GM21576 (cell line): ENCODE measurements around the gene FLNC.

Source experiments
- ATAC-seq: cut with Tn5 transposase; IDR thresholded peaks from one replicate; pipeline ENCODE4 v1.9.1; 2021; ENCODE audit warnings: mild to moderate bottlenecking, moderate library complexity; ENCODE audit not compliant: unreplicated experiment

The FLNC gene

DNA sequence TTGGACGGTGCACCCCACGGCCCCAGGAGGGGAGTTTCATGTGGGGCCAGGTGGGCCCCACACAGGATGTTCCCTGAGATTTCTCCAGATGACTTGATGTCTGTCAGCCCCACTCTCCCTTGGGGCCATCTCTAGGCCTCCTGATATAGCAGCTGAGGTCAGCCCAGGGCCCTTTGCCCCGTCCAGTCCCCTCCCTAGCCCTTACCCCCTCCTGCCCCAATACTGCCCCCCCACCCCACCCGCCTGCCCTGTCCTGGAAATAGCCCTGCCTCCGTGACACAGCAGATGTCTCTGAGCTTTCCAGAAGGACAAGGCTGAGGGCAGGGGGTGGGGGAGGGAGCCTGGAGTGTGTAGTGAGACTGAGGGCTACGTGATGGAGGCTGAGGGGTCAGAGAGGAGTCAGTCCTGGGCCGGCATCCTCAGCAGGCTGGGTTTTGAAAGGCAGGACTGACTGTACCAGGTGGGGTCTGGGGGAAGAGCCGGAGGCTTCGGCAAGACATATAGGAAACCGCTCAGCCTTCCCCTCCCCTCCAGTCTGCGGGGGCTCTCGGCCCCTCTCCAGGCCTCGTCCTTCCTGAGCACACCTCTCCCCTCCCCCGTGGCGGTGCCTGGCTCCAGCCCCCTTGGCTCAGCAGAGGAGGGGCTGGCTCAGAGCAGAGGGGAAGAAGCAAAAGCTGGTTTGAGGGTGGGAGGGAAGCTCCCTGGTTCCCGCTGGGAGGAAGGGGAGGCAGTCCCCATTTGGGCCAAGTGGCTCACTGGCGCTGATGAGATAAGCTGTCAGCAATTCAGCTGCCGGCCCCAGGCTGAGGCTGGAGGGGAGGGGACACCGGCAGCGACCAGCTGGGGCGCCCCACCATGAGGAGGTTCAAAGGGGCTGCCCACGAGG is 2.0 kb downstream of the FLNC start:
- ATAC-seq, result no peak

DNA sequence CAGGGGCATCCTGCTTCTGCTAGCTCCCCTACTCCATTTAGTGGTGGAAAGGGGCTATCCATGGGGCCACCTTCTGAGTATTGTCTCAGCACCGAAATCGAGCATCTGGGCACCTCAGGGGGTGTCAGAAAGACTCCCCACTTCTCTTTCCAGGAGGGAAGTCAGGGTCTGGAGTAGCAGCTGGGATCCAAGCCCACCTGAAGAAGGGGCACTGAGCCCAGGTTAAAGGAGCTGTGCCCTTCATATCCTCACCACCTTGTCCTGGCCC is 2.6 kb downstream of the FLNC start:
- ATAC-seq, result no peak

DNA sequence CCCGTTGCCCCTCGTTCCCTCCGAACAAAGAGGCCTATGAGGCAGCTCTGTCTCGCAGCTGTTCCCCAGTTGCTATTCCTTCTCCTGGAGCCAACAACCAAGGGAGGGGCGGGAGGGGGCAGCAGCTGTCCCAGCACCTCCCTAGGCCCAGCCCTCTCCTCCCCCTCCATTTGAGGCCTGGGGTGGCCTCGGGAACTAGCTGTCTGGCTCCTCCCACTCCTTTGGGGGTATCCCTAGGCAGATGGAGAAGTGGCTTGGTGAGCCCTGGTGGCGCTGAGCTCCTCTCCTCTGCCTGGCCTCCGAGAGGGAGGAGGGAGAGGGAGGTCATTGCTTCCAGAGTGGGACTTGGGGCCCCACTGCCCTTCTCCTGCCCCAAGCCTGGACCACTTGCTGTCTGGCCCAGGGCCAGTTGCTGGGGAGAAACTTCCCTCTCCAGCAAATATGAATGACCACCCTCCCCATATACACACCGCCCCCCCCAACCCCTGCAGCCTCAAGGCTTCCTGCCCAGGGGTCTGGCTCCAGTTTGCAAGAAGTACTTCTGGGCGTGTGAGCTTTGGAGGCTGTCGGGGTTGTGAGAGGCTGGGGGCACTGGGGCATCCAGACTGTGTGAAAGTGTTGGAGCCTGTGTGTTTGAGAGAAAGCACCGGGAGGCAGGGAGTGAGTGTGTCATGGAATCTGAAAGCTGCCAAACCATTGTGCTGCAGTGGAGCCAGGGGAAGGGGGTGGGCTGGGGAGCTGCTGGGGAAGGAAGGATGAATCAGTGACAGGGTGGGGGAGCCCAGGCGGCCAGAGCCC is 3.1 kb downstream of the FLNC start:
- no peak for ATAC-seq

DNA sequence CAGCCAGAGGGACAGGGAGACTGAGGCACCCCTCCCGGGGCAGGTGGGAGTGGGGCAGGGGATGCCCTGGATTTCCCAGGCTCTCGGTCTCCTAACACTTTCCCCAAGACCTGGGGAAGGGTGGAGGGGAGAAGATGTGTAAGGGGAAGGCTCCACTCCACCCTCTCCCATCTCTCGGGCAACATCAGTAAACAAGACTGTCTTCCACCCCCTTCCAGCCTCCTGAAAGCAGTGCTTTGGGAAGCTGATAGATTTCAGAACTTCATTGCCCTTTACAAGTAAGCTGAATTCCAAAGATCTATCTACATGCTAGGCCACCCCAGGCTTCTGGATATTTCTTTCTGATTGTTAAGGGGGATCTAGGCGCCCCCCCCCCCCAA is 3.7 kb downstream of the FLNC start:
- no peak for ATAC-seq

DNA sequence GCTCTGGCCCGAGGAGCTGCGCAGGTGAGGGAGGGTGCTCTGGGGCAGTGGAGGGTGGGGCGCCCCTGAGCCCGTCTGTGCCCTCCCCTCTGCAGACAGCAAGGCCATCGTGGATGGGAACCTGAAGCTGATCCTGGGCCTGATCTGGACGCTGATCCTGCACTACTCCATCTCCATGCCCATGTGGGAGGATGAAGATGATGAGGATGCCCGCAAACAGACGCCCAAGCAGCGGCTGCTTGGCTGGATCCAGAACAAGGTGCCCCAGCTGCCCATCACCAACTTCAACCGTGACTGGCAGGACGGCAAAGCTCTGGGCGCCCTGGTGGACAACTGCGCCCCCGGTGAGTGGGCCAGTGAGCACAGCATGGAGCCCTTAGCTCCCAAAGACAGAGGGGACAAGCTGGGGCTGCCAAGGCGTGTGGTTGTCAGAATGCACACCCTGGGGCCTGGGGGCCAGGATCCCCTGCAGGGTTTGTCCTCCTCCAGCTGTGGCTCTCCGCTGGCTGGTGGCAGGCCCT is 5.1 kb downstream of the FLNC start:
- ATAC-seq, result no peak

DNA sequence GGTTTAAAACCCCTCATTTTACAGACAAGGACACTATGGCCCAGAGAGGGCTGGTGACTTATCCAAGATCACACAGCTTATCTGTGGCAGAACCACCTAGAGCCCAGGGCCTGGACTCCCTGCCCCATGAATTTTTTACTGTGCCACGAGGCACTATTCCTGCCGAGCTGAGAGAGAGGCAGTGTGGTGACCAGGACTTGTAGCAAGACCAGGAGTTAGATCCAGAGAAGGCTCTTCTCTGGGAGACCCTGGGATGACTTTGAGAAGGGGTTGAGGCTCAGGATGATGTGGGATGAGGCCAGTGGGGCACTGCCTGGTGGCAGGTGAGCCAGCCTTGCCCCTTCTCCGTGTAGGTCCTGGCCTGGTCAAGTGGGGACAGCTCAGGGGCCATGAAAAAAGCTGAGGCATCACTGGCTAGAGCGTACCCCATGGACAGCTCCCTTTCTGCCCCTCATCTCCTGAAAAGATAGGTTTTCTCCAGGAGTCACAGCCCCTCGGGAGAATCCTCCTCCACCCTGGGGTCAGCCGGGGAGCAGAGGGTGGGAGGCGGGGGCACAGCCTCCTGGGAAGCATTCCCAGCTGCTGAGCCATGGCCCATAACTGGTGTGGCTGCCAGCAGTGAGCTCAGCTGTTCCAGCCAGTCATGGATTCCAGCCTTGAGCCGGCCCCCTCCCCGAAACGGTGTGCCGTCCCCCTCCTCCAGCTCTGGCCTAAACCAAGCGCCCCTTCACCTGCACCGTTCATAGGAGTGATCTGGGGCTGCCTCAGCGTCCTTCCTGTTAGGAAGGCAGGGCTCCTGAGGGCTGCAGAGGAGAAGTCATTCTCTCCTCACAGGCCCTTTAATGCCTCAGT is 5.8 kb downstream of the FLNC start:
- no peak for ATAC-seq

DNA sequence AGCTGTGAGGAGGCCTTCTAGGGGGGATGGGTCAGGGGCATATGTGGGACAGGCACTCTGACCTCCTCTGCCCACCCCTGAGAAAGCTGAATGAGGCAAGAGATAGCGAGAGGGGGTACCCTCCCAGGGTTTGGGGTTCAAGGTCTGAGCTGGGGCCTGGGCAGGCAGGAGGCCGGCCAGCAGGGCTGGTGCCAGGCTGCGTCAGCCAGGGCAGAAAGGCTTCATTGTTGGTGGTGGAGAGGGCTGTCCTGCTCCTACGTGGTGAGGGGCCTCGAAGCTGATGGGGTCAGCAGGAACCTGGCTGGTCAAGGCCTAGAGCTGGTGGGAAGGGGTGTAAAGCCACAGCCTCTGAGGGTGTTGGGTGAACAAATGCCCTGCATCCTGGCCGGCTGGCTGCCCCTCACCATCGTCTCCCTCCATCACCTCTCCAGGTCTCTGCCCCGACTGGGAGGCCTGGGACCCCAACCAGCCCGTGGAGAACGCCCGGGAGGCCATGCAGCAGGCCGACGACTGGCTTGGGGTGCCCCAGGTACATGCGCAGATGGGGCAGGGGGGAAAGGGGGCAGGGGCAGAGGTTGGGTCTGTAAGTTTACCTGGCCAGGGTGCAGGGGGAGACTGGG is 6.6 kb downstream of the FLNC start:
- no peak for ATAC-seq

DNA sequence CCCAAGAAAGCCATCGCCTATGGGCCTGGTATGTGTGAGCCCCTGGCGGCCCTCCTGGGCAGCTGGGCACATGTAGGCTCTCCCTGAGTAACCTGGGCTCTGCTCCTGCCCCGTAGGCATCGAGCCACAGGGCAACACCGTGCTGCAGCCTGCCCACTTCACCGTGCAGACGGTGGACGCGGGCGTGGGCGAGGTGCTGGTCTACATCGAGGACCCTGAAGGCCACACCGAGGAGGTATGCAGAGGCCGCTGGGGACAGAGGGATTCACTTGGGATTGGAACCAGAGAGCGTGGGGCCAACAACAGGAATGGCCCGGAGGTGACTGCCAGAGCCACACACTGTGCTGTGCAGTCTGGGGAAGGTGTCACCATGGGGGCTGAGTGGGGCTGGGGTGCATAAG is 7.3 kb downstream of the FLNC start:
- ATAC-seq, result no peak

DNA sequence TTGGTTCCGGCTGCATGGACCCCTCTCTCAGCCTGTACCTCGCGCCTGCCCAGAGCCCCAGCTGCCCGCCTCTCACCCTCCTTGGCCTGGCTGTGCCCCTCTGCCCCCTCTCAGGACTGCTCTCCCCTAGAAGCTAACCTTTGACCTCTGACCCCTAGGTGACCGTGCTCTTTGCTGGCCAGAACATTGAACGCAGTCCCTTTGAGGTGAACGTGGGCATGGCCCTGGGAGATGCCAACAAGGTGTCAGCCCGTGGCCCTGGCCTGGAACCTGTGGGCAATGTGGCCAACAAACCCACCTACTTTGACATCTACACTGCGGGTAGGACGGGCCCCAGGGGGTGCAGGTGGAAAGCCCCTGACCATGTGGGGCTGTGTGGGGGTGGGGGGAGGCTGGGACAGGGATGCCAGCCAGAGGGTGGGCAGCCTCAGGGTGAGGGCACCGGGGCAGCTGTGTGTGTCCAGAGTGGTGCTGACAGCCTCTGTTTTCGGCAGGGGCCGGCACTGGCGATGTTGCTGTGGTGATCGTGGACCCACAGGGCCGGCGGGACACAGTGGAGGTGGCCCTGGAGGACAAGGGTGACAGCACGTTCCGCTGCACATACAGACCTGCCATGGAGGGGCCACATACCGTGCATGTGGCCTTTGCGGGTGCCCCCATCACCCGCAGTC is 8.0 kb downstream of the FLNC start:
- no peak for ATAC-seq

DNA sequence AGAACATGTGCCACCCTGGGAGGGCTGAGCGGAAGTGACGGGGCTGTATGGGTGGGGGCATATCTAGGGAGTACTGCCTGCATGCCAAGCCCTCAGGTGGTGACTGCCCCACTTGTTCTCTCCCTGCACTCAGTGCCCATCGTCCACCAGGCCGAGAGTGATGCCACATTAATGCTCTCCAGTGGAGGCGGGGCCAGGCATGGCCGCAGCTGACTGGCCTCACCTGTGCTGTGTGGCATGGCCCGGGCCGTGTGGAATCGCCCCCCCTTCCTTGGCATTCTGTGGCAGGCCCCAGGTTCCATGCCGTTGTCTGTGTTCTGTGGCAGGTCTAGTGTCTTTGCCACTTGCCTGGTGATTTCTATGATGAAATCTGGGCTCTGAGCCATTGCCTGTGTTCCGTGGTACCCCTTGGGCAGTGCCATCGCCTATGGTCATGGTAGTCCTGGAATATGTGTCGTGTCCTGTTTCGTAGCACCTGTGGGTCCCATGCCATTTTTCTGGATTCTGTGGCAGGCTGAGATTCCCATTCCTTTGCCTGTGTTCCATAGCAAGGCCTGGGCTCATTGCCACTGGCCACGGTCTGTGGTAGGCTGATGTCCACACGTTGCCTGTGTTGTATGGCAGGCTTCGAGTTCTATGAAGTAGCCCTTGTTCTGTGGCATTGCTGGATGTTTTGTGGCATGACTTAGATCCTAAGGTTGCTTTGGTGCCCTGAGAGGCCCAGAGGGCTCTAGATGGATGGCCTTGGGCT is 8.9 kb downstream of the FLNC start:
- ATAC-seq, result no peak

DNA sequence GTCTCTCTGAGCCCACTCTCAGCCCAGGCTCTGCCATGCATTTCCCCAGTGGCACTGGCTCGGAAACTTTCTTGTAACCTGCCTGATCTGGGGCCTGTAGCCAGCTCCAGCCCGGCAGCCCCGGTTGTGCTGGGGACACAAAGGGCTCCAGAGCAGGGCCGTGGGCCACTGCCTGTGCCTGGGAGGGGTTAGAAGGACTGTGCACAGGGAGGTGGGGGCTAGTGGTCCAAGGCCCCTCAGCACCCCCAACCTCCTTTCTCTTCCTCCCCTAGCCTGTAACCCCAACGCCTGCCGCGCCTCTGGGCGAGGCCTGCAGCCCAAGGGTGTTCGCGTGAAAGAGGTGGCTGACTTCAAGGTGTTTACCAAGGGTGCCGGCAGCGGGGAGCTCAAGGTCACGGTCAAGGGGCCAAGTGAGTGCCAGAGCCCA is 9.6 kb downstream of the FLNC start:
- no peak for ATAC-seq

DNA sequence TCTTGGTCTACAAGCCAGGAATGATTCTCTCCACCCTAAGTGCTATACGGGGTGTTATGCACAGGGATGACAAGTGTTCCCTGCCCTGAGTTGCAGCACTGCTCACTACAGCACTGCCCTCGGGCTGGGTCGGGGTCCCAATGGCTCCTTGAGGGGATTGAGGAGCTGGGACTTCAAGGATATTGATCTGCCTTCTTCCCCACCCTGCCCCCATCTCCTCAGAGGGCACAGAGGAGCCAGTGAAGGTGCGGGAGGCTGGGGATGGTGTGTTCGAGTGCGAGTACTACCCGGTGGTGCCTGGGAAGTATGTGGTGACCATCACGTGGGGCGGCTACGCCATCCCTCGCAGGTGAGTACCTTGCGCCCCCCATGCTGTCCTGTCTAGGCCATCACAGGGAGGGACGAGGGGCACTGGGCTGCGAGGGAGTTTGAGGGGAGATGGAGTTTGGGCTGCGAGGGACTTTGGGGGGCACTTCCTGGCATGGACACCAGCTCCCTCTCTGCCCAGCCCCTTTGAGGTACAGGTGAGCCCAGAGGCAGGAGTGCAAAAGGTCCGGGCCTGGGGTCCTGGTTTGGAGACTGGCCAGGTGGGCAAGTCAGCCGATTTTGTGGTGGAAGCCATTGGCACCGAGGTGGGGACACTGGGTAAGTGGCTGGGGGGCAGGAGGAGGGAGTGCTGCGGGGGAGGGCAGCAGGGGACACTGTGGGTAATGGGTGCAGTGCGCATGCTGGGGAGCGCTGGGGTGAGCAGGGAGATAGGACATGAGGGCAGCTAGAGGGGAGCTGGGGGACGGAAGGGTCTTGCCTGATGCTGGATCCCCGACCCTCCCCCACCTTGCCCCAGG is 10.3 kb downstream of the FLNC start:
- ATAC-seq, result no peak

DNA sequence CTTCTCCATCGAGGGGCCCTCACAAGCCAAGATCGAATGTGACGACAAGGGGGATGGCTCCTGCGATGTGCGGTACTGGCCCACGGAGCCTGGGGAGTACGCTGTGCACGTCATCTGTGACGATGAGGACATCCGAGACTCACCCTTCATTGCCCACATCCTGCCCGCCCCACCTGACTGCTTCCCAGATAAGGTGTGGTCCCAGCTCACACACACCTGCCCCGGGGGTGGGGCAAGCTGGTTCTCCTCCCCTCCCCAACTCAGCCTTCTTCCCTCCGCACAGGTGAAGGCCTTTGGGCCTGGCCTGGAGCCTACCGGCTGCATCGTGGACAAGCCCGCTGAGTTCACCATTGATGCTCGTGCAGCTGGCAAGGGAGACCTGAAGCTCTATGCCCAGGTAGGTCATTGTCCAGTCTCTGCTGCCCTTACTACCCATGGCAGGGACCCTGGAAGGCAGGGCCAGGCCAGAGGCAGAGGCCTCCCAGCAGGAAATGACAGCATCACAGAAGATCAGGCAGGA is 11.0 kb downstream of the FLNC start:
- ATAC-seq, result no peak

DNA sequence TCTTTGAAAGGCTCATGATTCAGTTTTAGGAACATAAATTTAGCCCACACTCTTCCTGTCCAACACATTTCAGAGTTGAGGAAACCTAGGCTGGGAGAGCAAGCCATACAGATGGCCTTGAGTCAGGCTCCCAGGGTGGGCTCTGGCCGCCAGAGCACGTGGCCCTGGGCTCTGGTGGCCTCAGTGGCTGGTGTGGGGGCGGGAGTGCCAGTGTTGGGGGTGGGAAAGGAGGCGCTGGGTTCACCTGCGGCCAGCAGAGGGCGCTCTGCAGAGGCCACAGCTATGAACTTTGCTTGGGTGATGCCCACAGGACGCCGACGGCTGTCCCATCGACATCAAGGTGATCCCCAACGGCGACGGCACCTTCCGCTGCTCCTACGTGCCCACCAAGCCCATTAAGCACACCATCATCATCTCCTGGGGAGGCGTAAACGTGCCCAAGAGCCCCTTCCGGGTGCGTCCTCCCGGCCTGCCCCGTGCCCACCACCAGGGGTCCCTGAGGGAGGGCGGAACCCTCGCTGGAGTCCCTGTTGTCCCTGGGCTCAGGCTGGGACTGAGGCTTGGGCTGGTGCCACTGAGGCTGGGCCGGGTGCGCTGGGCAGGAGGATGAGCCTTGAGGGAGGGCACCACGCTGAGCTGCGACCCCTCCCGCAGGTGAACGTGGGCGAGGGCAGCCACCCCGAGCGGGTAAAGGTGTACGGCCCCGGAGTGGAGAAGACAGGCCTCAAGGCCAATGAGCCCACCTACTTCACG is 11.9 kb downstream of the FLNC start:
- no peak for ATAC-seq

DNA sequence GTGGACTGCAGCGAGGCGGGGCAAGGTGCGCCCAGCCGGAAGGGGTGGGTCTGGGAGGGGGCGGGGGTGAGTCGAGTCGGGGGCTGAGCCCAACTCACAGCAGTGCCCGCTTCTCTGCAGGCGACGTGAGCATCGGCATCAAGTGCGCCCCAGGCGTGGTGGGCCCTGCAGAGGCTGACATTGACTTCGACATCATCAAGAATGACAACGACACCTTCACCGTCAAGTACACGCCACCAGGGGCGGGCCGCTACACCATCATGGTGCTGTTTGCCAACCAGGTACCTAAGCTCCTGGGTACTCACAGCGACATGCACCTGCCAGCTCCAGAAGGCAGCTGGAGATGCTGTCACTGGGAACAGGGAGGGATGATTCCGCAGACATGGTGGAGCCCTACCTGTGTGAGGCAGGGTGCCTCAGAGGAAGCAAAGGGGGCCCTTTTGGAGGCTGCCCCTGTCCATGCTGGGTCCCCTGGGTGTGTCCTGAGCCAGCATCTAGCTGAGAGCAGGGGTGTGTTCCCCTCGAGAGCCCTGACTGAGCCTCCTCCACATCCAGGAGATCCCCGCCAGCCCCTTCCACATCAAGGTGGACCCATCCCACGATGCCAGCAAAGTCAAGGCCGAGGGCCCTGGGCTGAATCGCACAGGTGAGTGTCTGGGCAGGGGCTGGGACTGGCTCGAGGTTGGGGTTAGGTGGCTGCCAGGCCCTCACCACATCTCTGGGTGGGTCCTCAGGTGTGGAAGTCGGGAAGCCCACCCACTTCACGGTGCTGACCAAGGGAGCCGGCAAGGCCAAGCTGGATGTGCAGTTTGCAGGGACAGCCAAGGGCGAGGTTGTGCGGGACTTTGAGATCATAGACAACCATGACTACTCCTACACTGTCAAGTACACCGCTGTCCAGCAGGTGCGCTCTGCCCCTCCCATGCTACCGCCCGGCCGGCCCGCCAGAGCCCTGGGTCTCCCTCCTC is 12.8 kb downstream of the FLNC start:
- no peak for ATAC-seq

DNA sequence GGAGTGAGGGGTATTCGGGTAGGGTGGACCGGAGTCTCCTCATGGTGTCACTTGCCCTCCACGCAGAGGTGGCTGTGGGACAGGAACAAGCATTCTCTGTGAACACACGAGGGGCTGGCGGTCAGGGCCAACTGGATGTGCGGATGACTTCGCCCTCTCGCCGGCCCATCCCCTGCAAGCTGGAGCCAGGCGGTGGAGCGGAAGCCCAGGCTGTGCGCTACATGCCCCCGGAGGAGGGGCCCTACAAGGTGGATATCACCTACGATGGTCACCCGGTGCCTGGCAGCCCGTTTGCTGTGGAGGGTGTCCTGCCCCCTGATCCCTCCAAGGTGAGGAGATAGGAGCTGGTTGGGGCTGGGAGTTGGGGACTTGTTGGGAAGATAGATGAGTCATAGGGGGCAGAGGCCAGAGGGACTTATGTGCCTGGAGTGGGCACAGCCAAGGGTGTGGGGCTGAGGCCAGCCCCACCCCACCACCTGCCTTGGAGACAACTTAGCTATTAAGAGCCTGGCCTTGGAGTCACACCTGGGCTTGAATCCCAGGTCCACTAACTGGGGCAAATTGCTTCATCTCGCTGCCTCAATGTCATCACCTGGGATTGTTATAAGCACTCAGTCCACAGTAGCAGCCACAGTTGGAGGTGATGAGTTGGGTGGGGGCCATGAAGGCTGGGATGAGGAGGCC is 13.9 kb downstream of the FLNC start:
- no peak for ATAC-seq
